MCF 10A (cell line): ENCODE results near the gene MBOAT2. TPM values are rescaled to one million over a fixed set of nuclear protein-coding genes. Genes with fewer than 3 reads are reported as not detected.
"Not testable (repeated sequence)": the region's sequence is repeated elsewhere in the genome, so short reads cannot be mapped to it uniquely, and the experiment has no call there.

ENCODE experiments used
- BruUV-seq: library from RNA; stranded (reverse); fragments of 400-500 nt; replicated peaks from 2 replicates; lab custom pipeline; 2021; lab: Mats Ljungman, UMichigan
- CTCF ChIA-PET: fragments of 300-600 bp; sonication (Branson Sonifier 250); formaldehyde crosslinking; extraction: SDS; loops from one replicate; lab custom pipeline; 2021; ENCODE audit warnings: antibody characterized with exemption, inconsistent platforms; lab: Yijun Ruan, JAX
- POLR2A ChIA-PET: fragments of 300-600, 350-650 bp; sonication (Branson Sonifier 250); formaldehyde crosslinking; extraction: SDS; loops from one replicate; lab custom pipeline; 2020; ENCODE audit warnings: antibody characterized with exemption, inconsistent platforms; lab: Yijun Ruan, JAX
- DNase-seq: peaks from one replicate; pipeline ENCODE4 v3.0.0-alpha.2; 2018; ENCODE audit not compliant: unreplicated experiment
- H3K27ac Mint-ChIP-seq: one replicate; pipeline ENCODE4 v1.8.0; 2022; ENCODE audit warnings: mild to moderate bottlenecking, low read depth, mixed read lengths; ENCODE audit not compliant: unreplicated experiment
- H3K27me3 Mint-ChIP-seq: one replicate; pipeline ENCODE4 v1.8.0; 2022; ENCODE audit warnings: mixed read lengths; ENCODE audit not compliant: insufficient read depth, unreplicated experiment
- H3K36me3 Mint-ChIP-seq: one replicate; pipeline ENCODE4 v1.8.0; 2022; ENCODE audit warnings: mild to moderate bottlenecking, moderate library complexity, mixed read lengths; ENCODE audit not compliant: insufficient read depth, unreplicated experiment
- H3K4me1 Mint-ChIP-seq: one replicate; pipeline ENCODE4 v1.8.0; 2022; ENCODE audit warnings: mixed read lengths; ENCODE audit not compliant: insufficient read depth, unreplicated experiment
- H3K4me3 Mint-ChIP-seq: one replicate; pipeline ENCODE4 v1.8.0; 2022; ENCODE audit warnings: mild to moderate bottlenecking, moderate library complexity, mixed read lengths; ENCODE audit not compliant: unreplicated experiment
- H3K9me3 Mint-ChIP-seq: one replicate; pipeline ENCODE4 v1.8.0; 2022; ENCODE audit warnings: mixed read lengths; ENCODE audit not compliant: unreplicated experiment
- CTCF ChIP-seq: fragments of 200-600 bp; IDR thresholded peaks from one replicate; pipeline ENCODE4 v1.8.0; 2022; ENCODE audit warnings: antibody characterized with exemption, mild to moderate bottlenecking; ENCODE audit not compliant: unreplicated experiment
- intact Hi-C: fragments of 100-400 bp; cut with micrococcal nuclease; formaldehyde crosslinking; loops from 2 replicates; pipeline ENCODE4 v1.14.1; 2022
- total RNA-seq: library from RNA; stranded (reverse); gene quantifications from 2 replicates; pipeline ENCODE4 v1.2.3, GENCODE V29; 2022

Gene MBOAT2
- total RNA-seq, 1 experiment from 2014 or later, result 34.7 TPM

DNA sequence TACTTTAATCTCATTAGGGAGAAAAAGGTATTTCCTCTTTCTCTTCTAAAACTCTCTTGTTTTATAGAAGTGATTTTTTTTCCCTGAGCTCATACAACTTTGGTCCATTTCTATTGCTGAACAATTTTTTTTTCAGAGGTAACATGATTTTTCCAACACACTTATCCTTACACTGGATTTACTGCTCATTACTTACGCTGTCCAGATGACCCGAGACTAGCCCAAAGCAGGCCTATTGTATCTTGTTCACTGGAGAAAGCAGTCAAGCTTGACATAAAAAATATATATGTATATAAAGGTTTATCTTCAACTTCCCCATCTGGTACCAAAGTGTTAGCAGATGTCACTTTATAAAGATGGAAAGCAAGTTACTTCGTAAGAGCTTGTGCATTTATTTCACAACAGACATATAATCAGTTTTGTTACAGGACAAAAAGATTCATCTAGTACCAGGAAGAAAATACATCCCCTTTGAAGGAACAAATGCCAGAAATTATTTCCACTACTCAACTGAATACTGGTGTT is 95.7 kb downstream of the MBOAT2 start:
- no peaks in the 10 kb centered on the region for H3K4me1 Mint-ChIP-seq
- H3K36me3 Mint-ChIP-seq, result peaks cover 22% of the 10 kb centered on the region

DNA sequence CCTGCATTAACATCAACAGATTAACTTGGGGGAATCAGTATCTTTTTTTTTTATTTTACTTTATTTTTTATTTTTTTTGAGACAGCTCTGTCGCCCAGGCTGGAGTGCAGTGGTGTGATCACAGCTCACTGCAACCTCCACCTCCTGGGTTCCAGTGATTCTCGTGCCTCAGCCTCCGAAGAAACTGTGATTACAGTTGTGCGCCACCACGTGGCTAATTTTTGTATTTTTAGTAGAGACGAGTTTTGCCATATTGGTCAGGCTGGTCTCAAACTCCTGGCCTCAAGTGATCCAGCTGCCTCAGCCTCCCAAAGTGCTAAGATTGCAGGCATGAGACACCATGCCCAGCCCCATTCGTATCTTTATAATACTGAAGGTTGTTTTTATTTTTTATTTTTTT is 99.6 kb downstream of the MBOAT2 start:
- H3K4me1 Mint-ChIP-seq, POLR2A ChIA-PET, H3K4me3 Mint-ChIP-seq: not testable (repeated sequence)

More for the DNA sequence above, 95.7 kb downstream of the MBOAT2 start:
- ChIA-PET POLR2A (interaction anchor here (0.6 to 1.1 kb wide), 2 partner anchors 127 to 281 kb away, joined by 3 to 4 read pairs; no protein-coding TSS in a partner anchor), CTCF (interaction anchor here (0.9 to 1.5 kb wide), 3 partner anchors 9 to 1814 kb away, joined by 5 to 6 read pairs (median 5); no protein-coding TSS in a partner anchor)
- BruUV-seq, result no TSS peak
- Mint-ChIP-seq H3K9me3 (peaks cover 27% of the 10 kb centered on the region), H3K4me3 (no peak overlapping the region), H3K27ac (no peak overlapping the region), H3K27me3 (no peaks in the 10 kb centered on the region)
- DNase-seq, result no peak
- TF ChIP-seq CTCF, result no peak
- intact Hi-C loops, result no loop called here

DNA sequence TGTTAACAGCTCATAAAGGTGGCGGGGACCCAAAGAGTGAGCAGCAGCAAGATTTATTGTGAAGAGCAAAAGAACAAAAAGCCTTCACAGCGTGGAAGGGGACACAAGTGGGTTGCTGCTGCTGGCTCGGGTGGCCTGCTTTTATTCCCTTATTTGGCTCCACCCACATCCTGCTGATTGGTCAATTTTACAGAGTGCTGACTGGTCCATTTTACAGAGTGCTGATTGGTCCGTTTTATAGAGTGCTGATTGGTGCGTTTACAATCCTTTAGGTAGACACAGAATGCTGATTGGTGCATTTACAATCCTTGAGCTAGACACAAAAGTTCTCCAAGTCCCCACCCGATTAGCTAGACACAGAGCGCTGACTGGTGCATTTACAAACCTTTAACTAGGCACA is 100.7 kb downstream of the MBOAT2 start:
- intact Hi-C loops, H3K4me3 Mint-ChIP-seq, H3K4me1 Mint-ChIP-seq, H3K9me3 Mint-ChIP-seq, H3K27ac Mint-ChIP-seq, DNase-seq, BruUV-seq, H3K27me3 Mint-ChIP-seq: not testable (repeated sequence)
- POLR2A ChIA-PET, result interaction anchor here (0.7 kb wide), 1 partner anchor 63 kb away, joined by 3 read pairs; no protein-coding TSS in a partner anchor
- CTCF ChIA-PET, result interaction anchor here (0.7 to 1.3 kb wide), 3 partner anchors 11 to 640 kb away, joined by 3 to 4 read pairs (median 3); no protein-coding TSS in a partner anchor
- peaks cover 30% of the 10 kb centered on the region for H3K36me3 Mint-ChIP-seq

More for the DNA sequence above, 99.6 kb downstream of the MBOAT2 start:
- intact Hi-C loops, H3K27me3 Mint-ChIP-seq, CTCF ChIA-PET, H3K9me3 Mint-ChIP-seq, BruUV-seq, DNase-seq, H3K27ac Mint-ChIP-seq: not testable (repeated sequence)
- H3K36me3 Mint-ChIP-seq, result peaks cover 30% of the 10 kb centered on the region

DNA sequence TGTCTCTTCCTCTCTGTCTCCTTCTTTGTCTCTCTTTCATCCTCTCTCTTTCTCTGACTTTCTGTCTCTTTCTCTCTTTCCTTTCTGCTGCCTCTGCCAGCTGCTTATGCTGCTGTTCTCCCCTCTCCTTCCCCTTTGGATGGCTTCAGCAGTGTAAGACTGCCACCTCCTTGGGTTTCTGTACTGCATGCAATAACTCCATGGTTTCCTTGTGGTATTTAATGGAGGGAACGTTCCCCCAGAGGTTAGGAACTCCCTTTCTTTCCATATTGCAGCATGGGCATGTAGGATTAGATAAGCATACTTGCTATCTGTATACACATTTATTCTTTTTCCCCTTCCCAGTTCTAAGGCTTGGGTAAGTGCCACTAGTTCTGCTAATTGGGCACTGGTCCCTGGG is 106.3 kb downstream of the MBOAT2 start:
- POLR2A ChIA-PET, H3K27me3 Mint-ChIP-seq, DNase-seq, H3K4me1 Mint-ChIP-seq, H3K27ac Mint-ChIP-seq, BruUV-seq, H3K9me3 Mint-ChIP-seq, CTCF ChIA-PET, H3K4me3 Mint-ChIP-seq, intact Hi-C loops: not testable (repeated sequence)
- peaks cover 35% of the 10 kb centered on the region for H3K36me3 Mint-ChIP-seq

DNA sequence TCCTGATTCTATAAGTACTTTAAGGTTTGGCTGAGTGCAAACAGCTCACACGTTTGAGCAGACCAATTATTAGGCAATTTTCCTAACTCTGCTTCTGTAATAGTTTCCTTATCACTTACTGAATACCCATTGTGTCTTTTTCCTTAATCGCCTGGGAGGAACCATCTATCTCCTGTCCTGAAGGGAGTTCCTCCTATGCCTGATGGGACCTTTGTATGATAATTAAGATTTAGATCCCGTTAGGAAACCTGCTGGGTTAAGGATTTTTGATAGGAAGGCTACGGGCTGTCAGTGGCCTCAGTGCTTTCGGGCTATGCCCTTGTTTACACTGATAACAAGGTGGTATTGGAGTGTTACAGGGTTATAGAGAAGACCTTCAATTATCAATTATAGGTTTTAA is 106.8 kb downstream of the MBOAT2 start:
- H3K27ac Mint-ChIP-seq, POLR2A ChIA-PET, BruUV-seq, CTCF ChIA-PET, DNase-seq, H3K4me1 Mint-ChIP-seq, H3K27me3 Mint-ChIP-seq, intact Hi-C loops, H3K4me3 Mint-ChIP-seq, H3K9me3 Mint-ChIP-seq: not testable (repeated sequence)
- peaks cover 31% of the 10 kb centered on the region for H3K36me3 Mint-ChIP-seq

- POLR2A ChIA-PET, result interaction anchor here (0.8 to 1.0 kb wide), 2 partner anchors 89 to 217 kb away, joined by 3 to 4 read pairs; no protein-coding TSS in a partner anchor
- DNase-seq, H3K4me1 Mint-ChIP-seq, H3K27me3 Mint-ChIP-seq, intact Hi-C loops, BruUV-seq, H3K27ac Mint-ChIP-seq, H3K4me3 Mint-ChIP-seq, H3K9me3 Mint-ChIP-seq: not testable (repeated sequence)
- CTCF ChIA-PET, result interaction anchor here (0.6 to 0.7 kb wide), 3 partner anchors 22 to 861 kb away, joined by 3 to 4 read pairs (median 4); no protein-coding TSS in a partner anchor
- peaks cover 31% of the 10 kb centered on the region for H3K36me3 Mint-ChIP-seq
Measured at GRCh38 chr2:8895087-8895912, 108.2 kb downstream of the MBOAT2 start.
